Measurements from ENCODE around the gene FAM50B.

FAM50B gene

GRCh38 chr6:3803627-3804468 lies 45.3 kb upstream of the FAM50B start:
- Histone ChIP-seq H3K79me1 (ENCODE audit: low read depth, low read length) (no peaks in the 10 kb centered on the region), H3K18ac (ENCODE audit: low read length) (no peak overlapping the region), H2AFZ (ENCODE audit: low read length) (peak overlapping the region; percentile 70), H3K9me3 (replicated peaks in 1 of 2; ENCODE audit: control insufficient read depth in 2 of 2, insufficient read depth in 1 of 2, low read depth in 1 of 2, low read length in 2 of 2) (no peaks in the 10 kb centered on the region), H3K36me3 (replicated peaks in 1 of 2; ENCODE audit: control insufficient read depth in 2 of 2, insufficient read depth in 2 of 2, low read length in 2 of 2) (no peaks in the 10 kb centered on the region), H3K14ac (ENCODE audit: low read length) (no peak overlapping the region), H2BK12ac (ENCODE audit: low read length) (no peak overlapping the region), H3K27ac (replicated peaks; ENCODE audit: low read length) (no peak overlapping the region), H2BK5ac (ENCODE audit: low read length) (no peak overlapping the region), H2AK5ac (ENCODE audit: low read depth, low read length) (no peak overlapping the region), H2BK15ac (ENCODE audit: low read length) (no peak overlapping the region), H3K4me2 (ENCODE audit: insufficient read depth, low read length, poor library complexity, severe bottlenecking) (no peak overlapping the region), H3K4me3 (ENCODE audit: low read length in 2 of 2) (no peak overlapping the region), H3K27me3 (ENCODE audit: control insufficient read depth in 3 of 3, insufficient read depth in 3 of 3, low read depth in 1 of 3, low read length in 3 of 3) (peaks cover 0 to 1% (median 0%) of the 10 kb centered on the region in 3 experiments), H2BK120ac (ENCODE audit: low read depth, low read length) (no peak overlapping the region), H4K91ac (ENCODE audit: low read depth, low read length, poor library complexity) (no peak overlapping the region), H3K4ac (ENCODE audit: low read length) (no peak overlapping the region), H4K8ac (ENCODE audit: low read depth, low read length) (no peak overlapping the region), H3K23ac (ENCODE audit: low read depth, low read length, poor library complexity) (no peak overlapping the region), H3K4me1 (ENCODE audit: control insufficient read depth in 2 of 2, insufficient read depth in 1 of 2, low read depth in 1 of 2, low read length in 2 of 2) (peaks cover 11 to 25% of the 10 kb centered on the region in 2 donors), H3K9ac (ENCODE audit: low read depth, low read length, poor library complexity) (no peak overlapping the region)
- no peak for DNase-seq (ENCODE audit: low spot score)
- WGBS, 2 donors (ENCODE audit: extremely low coverage in 2 of 2, insufficient read length in 2 of 2, insufficient replicate concordance in 1 of 2) = no CpG with 5 or more reads among the region's 12 CpGs

- no peak for DNase-seq (ENCODE audit: low spot score)
- H4K8ac ChIP-seq (ENCODE audit: low read depth, low read length) = no peak overlapping the region
- no peaks in the 10 kb centered on the region for H3K79me1 ChIP-seq (ENCODE audit: low read depth, low read length)
- H3K27me3 ChIP-seq (ENCODE audit: control insufficient read depth in 3 of 3, insufficient read depth in 3 of 3, low read depth in 1 of 3, low read length in 3 of 3) = peaks cover 0 to 1% (median 0%) of the 10 kb centered on the region in 3 experiments
- no peak overlapping the region for H3K14ac ChIP-seq (ENCODE audit: low read length)
- WGBS, 2 donors (ENCODE audit: extremely low coverage in 2 of 2, insufficient read length in 2 of 2, insufficient replicate concordance in 1 of 2) = no CpG with 5 or more reads among the region's 2 CpGs
- H3K4me3 ChIP-seq (ENCODE audit: low read length in 2 of 2) = no peak overlapping the region
- H2AFZ ChIP-seq (ENCODE audit: low read length) = no peak overlapping the region
- H3K18ac ChIP-seq (ENCODE audit: low read length) = no peak overlapping the region
- H3K9ac ChIP-seq (ENCODE audit: low read depth, low read length, poor library complexity) = no peak overlapping the region
- H3K4me2 ChIP-seq (ENCODE audit: insufficient read depth, low read length, poor library complexity, severe bottlenecking) = no peak overlapping the region
- no peak overlapping the region for H2BK12ac ChIP-seq (ENCODE audit: low read length)
- no peaks in the 10 kb centered on the region for H3K9me3 ChIP-seq (replicated peaks in 1 of 2; ENCODE audit: control insufficient read depth in 2 of 2, insufficient read depth in 1 of 2, low read depth in 1 of 2, low read length in 2 of 2)
- no peak overlapping the region for H2BK15ac ChIP-seq (ENCODE audit: low read length)
- no peak overlapping the region for H3K27ac ChIP-seq (replicated peaks; ENCODE audit: low read length)
- no peaks in the 10 kb centered on the region for H3K36me3 ChIP-seq (replicated peaks in 1 of 2; ENCODE audit: control insufficient read depth in 2 of 2, insufficient read depth in 2 of 2, low read length in 2 of 2)
- no peak overlapping the region for H2AK5ac ChIP-seq (ENCODE audit: low read depth, low read length)
- H3K23ac ChIP-seq (ENCODE audit: low read depth, low read length, poor library complexity) = no peak overlapping the region
- no peak overlapping the region for H2BK120ac ChIP-seq (ENCODE audit: low read depth, low read length)
- no peak overlapping the region for H4K91ac ChIP-seq (ENCODE audit: low read depth, low read length, poor library complexity)
- peaks cover 14 to 29% of the 10 kb centered on the region in 2 donors for H3K4me1 ChIP-seq (ENCODE audit: control insufficient read depth in 2 of 2, insufficient read depth in 1 of 2, low read depth in 1 of 2, low read length in 2 of 2)
- H2BK5ac ChIP-seq (ENCODE audit: low read length) = no peak overlapping the region
- no peak overlapping the region for H3K4ac ChIP-seq (ENCODE audit: low read length)
Observed at GRCh38 chr6:3804964-3805363, 44.2 kb upstream of the FAM50B start.

- Histone ChIP-seq H2AFZ (ENCODE audit: low read length) (no peak overlapping the region), H3K4me2 (ENCODE audit: insufficient read depth, low read length, poor library complexity, severe bottlenecking) (no peak overlapping the region), H3K4ac (ENCODE audit: low read length) (no peak overlapping the region), H2AK5ac (ENCODE audit: low read depth, low read length) (no peak overlapping the region), H3K4me3 (ENCODE audit: low read length in 2 of 2) (no peak overlapping the region), H3K79me1 (ENCODE audit: low read depth, low read length) (no peaks in the 10 kb centered on the region), H3K9ac (ENCODE audit: low read depth, low read length, poor library complexity) (no peak overlapping the region), H3K27ac (replicated peaks; ENCODE audit: low read length) (no peak overlapping the region), H3K36me3 (replicated peaks in 1 of 2; ENCODE audit: control insufficient read depth in 2 of 2, insufficient read depth in 2 of 2, low read length in 2 of 2) (no peaks in the 10 kb centered on the region), H2BK15ac (ENCODE audit: low read length) (no peak overlapping the region), H3K27me3 (ENCODE audit: control insufficient read depth in 3 of 3, insufficient read depth in 3 of 3, low read depth in 1 of 3, low read length in 3 of 3) (no peaks in the 10 kb centered on the region), H3K14ac (ENCODE audit: low read length) (no peak overlapping the region), H2BK5ac (ENCODE audit: low read length) (no peak overlapping the region), H4K91ac (ENCODE audit: low read depth, low read length, poor library complexity) (no peak overlapping the region), H3K18ac (ENCODE audit: low read length) (no peak overlapping the region), H4K8ac (ENCODE audit: low read depth, low read length) (no peak overlapping the region), H3K4me1 (ENCODE audit: control insufficient read depth in 2 of 2, insufficient read depth in 1 of 2, low read depth in 1 of 2, low read length in 2 of 2) (peaks cover 14 to 29% of the 10 kb centered on the region in 2 donors), H2BK12ac (ENCODE audit: low read length) (no peak overlapping the region), H3K9me3 (replicated peaks in 1 of 2; ENCODE audit: control insufficient read depth in 2 of 2, insufficient read depth in 1 of 2, low read depth in 1 of 2, low read length in 2 of 2) (no peaks in the 10 kb centered on the region), H3K23ac (ENCODE audit: low read depth, low read length, poor library complexity) (no peak overlapping the region), H2BK120ac (ENCODE audit: low read depth, low read length) (no peak overlapping the region)
- WGBS, 2 donors (ENCODE audit: extremely low coverage in 2 of 2, insufficient read length in 2 of 2, insufficient replicate concordance in 1 of 2) = no CpG with 5 or more reads among the region's 8 CpGs
- no peak for DNase-seq (ENCODE audit: low spot score)
Observed at GRCh38 chr6:3805448-3806123, 43.6 kb upstream of the FAM50B start.
